Thyroid gland (tissue), 4 donors: ENCODE data around the gene RSPRY1. TPM values are rescaled to one million over a fixed set of nuclear protein-coding genes. Genes with fewer than 3 reads are reported as not detected.
"Not testable (repeated sequence)": the region's sequence is repeated elsewhere in the genome, so short reads cannot be mapped to it uniquely, and the experiment has no call there.

ENCODE experiments used
- DNase-seq, 2 donors: peaks; one replicate each; pipeline ENCODE4 v3.0.0-alpha.2; 2019
- H3K27ac ChIP-seq, 3 donors: fragments of 200-600 bp; sonication (generic); 1 replicate in 2 of 3; 2 replicates in 1 of 3; pipeline ENCODE4 v1.5.1; 2016 to 2019; ENCODE audit warnings: mild to moderate bottlenecking in 1 of 3, moderate library complexity in 1 of 3
- H3K27me3 ChIP-seq: fragments of 200-600 bp; sonication (generic); one replicate; pipeline ENCODE4 v1.5.1; 2019
- H3K36me3 ChIP-seq, 2 donors: fragments of 200-600 bp; sonication (generic); one replicate each; pipeline ENCODE4 v1.5.1; 2016 to 2019
- H3K4me1 ChIP-seq, 2 donors: fragments of 200-600 bp; sonication (generic); one replicate each; pipeline ENCODE4 v1.5.1; 2017 to 2019
- H3K4me3 ChIP-seq, 3 donors: fragments of 200-600 bp; sonication (generic); replicated peaks in 1 of 3; 1 replicate in 2 of 3; 2 replicates in 1 of 3; pipeline ENCODE4 v1.5.1; 2016; ENCODE audit warnings: mild to moderate bottlenecking in 1 of 3
- H3K9me3 ChIP-seq: fragments of 200-600 bp; sonication (generic); one replicate; pipeline ENCODE4 v1.5.1; 2017
- POLR2A ChIP-seq, 2 donors: fragments of 450-650 bp; IDR thresholded peaks; one replicate each; pipeline ENCODE4 v1.6.1; 2017; ENCODE audit warnings: antibody characterized with exemption in 2 of 2, mild to moderate bottlenecking in 2 of 2, moderate library complexity in 1 of 2
- WGBS, 2 donors: methylation state at CpG; one replicate each; pipeline ENCODE4 v1.1.5; 2017; 5-methylcytosine and 5-hydroxymethylcytosine counted together
- intact Hi-C: fragments of 100-400 bp; cut with DNase I; formaldehyde crosslinking; loops from one replicate; pipeline ENCODE4 v1.15.1; 2023
- total RNA-seq, 4 donors: library from RNA; depleted of rRNA; stranded (reverse); fragments of >200 nt; gene quantifications; one replicate each; pipeline ENCODE4 v1.2.3, GENCODE V29; 2016
- TF ChIP-seq, protein P1 (sequence below), 6 experiments: fragments of 200-600 bp in 3 of 6; fragments of 450-650 bp in 3 of 6; sonication (generic) in 3 of 6; IDR thresholded peaks; one replicate each; pipeline ENCODE4 v1.5.1; 2016 to 2019; ENCODE audit warnings: antibody characterized with exemption in 6 of 6, mild to moderate bottlenecking in 2 of 6, inconsistent platforms in 1 of 6, moderate library complexity in 1 of 6

RSPRY1 gene
- total RNA-seq, 4 donors from 2014 or later: 42.6 to 59.2 (median 53.9) TPM

- no peaks in the 10 kb centered on the region for H3K36me3 ChIP-seq
- intact Hi-C loops: no loop called here
- no peak for TF ChIP-seq POLR2A (IDR thresholded peaks at IDR 0.05)
- TF ChIP-seq, protein P1, sequence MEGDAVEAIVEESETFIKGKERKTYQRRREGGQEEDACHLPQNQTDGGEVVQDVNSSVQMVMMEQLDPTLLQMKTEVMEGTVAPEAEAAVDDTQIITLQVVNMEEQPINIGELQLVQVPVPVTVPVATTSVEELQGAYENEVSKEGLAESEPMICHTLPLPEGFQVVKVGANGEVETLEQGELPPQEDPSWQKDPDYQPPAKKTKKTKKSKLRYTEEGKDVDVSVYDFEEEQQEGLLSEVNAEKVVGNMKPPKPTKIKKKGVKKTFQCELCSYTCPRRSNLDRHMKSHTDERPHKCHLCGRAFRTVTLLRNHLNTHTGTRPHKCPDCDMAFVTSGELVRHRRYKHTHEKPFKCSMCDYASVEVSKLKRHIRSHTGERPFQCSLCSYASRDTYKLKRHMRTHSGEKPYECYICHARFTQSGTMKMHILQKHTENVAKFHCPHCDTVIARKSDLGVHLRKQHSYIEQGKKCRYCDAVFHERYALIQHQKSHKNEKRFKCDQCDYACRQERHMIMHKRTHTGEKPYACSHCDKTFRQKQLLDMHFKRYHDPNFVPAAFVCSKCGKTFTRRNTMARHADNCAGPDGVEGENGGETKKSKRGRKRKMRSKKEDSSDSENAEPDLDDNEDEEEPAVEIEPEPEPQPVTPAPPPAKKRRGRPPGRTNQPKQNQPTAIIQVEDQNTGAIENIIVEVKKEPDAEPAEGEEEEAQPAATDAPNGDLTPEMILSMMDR (IDR thresholded peaks at IDR 0.05): no peak
- no peak overlapping the region for H3K4me3 ChIP-seq
- H3K27ac ChIP-seq: peak overlapping the region; percentile 8 to 31 (median 18)
- no peaks in the 10 kb centered on the region for H3K9me3 ChIP-seq
- peaks cover 20 to 57% of the 10 kb centered on the region in 2 donors for H3K4me1 ChIP-seq
- WGBS, 2 donors: 74 to 78% methylated on average over 7 of the region's 7 CpGs
- H3K27me3 ChIP-seq: no peaks in the 10 kb centered on the region
- DNase-seq: no peak
Observed at GRCh38 chr16:57192720-57193486, 6.8 kb downstream of the RSPRY1 start.

- Histone ChIP-seq H3K4me1 (peaks cover 15 to 58% of the 10 kb centered on the region in 2 donors), H3K4me3 (no peak overlapping the region), H3K36me3 (no peaks in the 10 kb centered on the region), H3K27ac (no peak overlapping the region), H3K9me3 (no peaks in the 10 kb centered on the region), H3K27me3 (no peaks in the 10 kb centered on the region)
- intact Hi-C loops: no loop called here
- TF ChIP-seq, protein P1 (IDR thresholded peaks at IDR 0.05): no peak
- no peak for TF ChIP-seq POLR2A (IDR thresholded peaks at IDR 0.05)
- no peak for DNase-seq
Observed at GRCh38 chr16:57194512-57194911, 8.4 kb downstream of the RSPRY1 start.

GRCh38 chr16:57196286-57196685, 10.2 kb downstream of the RSPRY1 start:
- H3K27me3 ChIP-seq: no peaks in the 10 kb centered on the region
- 26 to 36% methylated on average over 4 of the region's 4 CpGs for WGBS, 2 donors
- TF ChIP-seq, protein P1 (IDR thresholded peaks at IDR 0.05): no peak
- TF ChIP-seq POLR2A (IDR thresholded peaks at IDR 0.05): no peak
- DNase-seq: peak; percentile 15 to 29
- H3K27ac ChIP-seq: peak overlapping the region in 1 of 3 donors; percentile 5
- no peaks in the 10 kb centered on the region for H3K9me3 ChIP-seq
- peaks cover 15 to 46% of the 10 kb centered on the region in 2 donors for H3K4me1 ChIP-seq
- no peak overlapping the region for H3K4me3 ChIP-seq
- no peaks in the 10 kb centered on the region for H3K36me3 ChIP-seq
- intact Hi-C loops: no loop called here

GRCh38 chr16:57196753-57197152, 10.6 kb downstream of the RSPRY1 start:
- 69 to 72% methylated on average over 3 of the region's 3 CpGs for WGBS, 2 donors
- TF ChIP-seq POLR2A (IDR thresholded peaks at IDR 0.05): no peak
- TF ChIP-seq, protein P1 (IDR thresholded peaks at IDR 0.05): no peak
- H3K4me1 ChIP-seq: peaks cover 15 to 41% of the 10 kb centered on the region in 2 donors
- H3K27ac ChIP-seq: peak overlapping the region in 1 of 3 donors; percentile 17
- H3K4me3 ChIP-seq: no peak overlapping the region
- no peak for DNase-seq
- H3K9me3 ChIP-seq: no peaks in the 10 kb centered on the region
- no peaks in the 10 kb centered on the region for H3K27me3 ChIP-seq
- intact Hi-C loops: no loop called here
- no peaks in the 10 kb centered on the region for H3K36me3 ChIP-seq

GRCh38 chr16:57200321-57200720, 14.2 kb downstream of the RSPRY1 start:
- H3K4me3 ChIP-seq, H3K27me3 ChIP-seq, H3K36me3 ChIP-seq, DNase-seq, H3K9me3 ChIP-seq, intact Hi-C loops: not testable (repeated sequence)
- peaks cover 5 to 21% of the 10 kb centered on the region in 2 donors for H3K4me1 ChIP-seq
- H3K27ac ChIP-seq: peak overlapping the region in 1 of 3 donors; percentile 45
- 69 to 75% methylated on average over 5 to 6 of the region's 24 CpGs for WGBS, 2 donors

DNA sequence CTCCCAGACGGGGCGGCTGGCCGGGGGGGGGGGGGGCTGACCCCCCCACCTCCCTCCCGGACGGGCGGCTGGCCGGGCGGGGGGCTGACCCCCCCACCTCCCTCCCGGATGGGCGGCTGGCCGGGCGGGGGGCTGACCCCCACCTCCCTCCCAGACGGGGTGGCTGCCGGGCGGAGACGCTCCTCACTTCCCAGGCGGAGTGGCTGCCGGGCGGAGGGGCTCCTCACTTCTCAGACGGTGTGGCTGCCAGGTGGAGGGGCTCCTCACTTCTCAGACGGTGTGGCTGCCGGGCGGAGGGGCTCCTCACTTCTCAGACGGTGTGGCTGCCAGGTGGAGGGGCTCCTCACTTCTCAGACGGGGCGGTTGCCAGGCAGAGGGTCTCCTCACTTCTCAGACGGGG, 14.8 kb downstream of the RSPRY1 start:
- no CpG with 5 or more reads among the region's 27 CpGs for WGBS, 2 donors
- H3K36me3 ChIP-seq: peaks cover 6 to 10% of the 10 kb centered on the region in 2 donors
- H3K4me3 ChIP-seq, H3K27me3 ChIP-seq, H3K27ac ChIP-seq, intact Hi-C loops, DNase-seq, H3K9me3 ChIP-seq: not testable (repeated sequence)
- peaks cover 5 to 21% of the 10 kb centered on the region in 2 donors for H3K4me1 ChIP-seq
